GM04503 (cell line): ENCODE data around the gene OR8B12.
"Not testable (repeated sequence)": the region's sequence is repeated elsewhere in the genome, so short reads cannot be mapped to it uniquely, and the experiment has no call there.

Experiments used
- DNase-seq: peaks from one replicate; pipeline ENCODE4 v3.0.0-alpha.2; 2012; ENCODE audit warnings: low read depth

The OR8B12 gene

DNA sequence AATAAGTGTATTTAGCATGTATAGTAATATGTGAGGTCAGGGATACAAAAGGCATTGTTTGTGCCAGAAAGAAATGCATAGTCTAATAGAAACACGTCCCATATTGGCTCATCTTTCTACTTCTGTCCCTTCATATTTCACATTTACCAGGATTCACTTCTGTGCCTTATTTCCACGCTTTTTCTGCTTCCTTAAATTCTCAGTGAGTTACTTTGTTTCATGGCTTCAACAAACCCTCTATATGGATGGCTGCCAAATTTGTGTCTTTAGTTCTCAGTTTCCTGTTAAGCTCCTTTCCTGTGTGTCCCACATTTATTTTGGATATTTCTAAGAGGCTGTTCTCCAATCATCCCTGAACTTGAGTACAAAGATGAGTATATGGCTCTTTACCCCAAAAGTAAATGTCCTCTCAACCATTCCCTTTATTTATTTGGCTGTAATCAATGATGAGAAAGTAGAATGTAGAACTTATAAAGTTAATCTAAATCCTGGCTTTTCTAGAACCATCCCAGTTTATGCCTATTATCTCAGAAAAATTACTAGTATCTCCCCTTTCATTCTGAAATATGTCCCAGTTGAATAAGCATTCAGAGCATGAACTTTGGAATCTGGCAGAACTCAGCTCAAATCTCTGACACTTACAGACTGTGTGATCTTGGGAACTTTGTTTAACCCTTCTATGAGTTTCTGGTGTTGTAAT, 23.5 kb downstream of the OR8B12 start:
- DNase-seq, result no peak

DNA sequence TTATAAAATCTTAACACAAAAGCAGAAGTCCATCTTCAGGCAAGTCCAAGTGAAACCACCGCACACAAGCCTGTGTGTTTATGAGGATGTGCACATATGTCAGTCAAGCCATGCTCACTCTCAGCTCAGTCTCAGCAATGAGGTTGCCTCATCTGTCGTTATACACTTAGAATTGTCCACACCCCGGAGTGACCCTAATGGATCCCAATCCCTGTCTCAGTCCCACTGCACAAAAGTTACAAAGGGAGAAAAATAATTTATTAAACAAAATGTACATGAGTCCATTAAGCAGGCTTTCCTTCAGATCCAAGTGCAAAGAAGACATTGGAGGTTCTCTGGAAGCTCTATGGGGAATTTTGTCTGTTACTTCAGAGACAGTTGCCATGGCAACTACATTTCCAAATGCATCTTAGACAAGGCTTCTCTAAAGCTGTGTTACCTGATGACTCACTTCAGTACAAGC, 24.4 kb downstream of the OR8B12 start:
- no peak for DNase-seq

DNA sequence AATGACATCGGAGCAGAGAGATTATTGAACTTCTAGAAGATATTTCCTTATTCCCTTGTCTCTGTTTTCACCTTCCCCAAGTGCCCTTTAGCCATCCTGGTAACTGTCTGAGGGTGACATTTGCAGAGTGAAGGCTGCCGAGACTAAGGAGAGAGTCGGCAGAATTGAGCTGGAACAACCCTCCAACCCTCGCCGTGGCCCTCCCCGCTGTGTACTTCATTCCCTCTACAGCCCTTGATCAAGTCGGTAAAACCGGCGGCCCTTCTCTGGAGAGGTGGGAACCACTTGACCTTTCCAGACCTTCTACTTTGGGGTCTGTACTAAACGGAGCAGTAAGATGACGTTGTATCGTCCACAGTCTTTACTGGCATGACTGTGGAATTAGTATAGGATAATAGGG, 26.1 kb downstream of the OR8B12 start:
- DNase-seq, result no peak

DNA sequence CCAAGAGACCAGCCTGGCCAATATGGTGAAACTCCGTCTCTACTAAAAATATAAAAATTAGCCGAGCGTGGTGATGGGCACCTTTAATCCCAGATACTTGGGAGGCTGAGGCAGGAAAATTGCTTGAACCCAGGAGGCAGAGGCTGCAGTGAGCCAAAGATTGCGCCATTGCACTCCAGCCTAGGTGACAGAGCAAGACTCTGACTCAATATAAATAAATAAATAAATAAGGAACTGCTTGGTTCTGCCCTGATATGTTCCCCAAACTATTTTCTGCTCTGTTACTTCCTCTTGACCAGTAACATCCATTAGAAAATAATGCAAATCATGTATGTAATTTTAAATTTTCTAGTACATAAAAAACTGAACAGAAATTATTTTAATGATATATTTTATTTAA, 28.8 kb downstream of the OR8B12 start:
- not testable (repeated sequence) for DNase-seq

DNA sequence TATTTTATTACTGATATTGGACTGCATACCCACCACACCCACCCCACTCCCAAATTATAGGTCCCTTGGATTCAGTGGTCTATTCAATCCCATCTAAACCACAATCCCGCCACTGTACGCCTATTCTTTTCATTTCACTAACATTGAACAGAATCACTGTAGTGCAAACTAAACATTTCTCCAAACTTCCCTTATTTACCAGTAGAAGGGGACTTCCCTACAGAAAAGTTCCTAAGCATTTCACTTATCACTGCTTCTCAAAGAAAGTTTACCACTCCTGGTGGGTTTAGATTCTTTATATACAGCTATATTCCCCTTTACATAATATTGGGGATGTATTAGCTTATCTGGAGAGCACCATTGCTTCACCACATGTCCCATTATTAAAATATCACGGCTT, 29.3 kb downstream of the OR8B12 start:
- no peak for DNase-seq

DNA sequence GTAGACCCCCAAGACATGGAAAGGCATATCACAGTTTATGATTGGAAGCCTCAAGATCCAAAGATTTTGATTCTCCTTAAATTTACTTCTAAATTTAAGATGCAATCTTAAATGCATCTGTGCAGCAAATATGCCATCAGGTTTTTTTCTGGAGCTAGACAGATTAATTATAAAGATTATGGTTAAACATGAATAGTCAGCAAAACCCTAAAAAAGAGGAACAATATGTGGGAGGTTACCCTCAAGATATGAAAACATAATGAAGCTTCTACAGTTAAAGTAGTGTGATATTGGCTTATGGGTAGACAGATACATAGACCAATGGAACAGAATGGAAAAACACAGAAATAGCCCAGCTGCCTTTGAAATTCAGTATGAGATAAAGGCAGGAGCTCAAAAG, 31.7 kb downstream of the OR8B12 start:
- DNase-seq, result no peak

DNA sequence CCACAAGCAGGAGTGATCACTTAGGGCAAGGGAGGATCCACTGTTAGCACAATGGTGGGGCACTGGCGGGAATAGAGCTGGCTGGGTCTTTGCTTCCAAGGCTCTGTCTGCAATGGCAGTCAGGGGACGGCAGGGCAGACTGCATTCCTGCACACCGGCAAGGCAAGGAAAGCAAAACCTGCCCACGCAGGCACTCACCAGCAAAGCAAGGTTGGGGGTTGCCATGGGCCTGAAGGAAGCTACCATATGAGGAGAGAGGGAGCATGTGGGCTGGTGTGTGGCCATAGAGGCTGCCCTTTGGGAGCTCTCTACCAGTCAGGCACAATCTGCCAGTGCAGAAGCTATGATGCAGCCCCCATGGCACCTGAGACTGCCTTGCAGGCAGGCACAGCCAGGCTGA, 33.2 kb downstream of the OR8B12 start:
- no peak for DNase-seq

DNA sequence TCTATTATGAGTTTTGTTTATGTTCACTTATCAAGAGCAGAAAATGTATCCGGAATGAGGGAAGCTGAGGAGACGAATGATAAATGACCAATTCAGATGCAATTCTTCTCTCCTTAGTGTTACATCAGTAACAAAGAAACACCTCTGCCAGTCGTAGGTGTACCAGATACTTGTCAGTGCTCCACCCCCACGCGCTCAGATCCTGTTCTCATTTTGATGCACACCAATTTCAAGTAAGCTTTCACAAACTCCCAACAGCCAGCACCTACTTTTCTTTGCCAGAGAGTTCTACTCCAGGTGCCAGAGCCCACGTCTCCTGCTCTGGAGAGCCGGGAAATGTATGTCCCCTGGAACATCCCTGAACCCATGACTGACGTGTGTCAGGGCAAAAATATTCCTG, 43.7 kb downstream of the OR8B12 start:
- DNase-seq, result no peak

DNA sequence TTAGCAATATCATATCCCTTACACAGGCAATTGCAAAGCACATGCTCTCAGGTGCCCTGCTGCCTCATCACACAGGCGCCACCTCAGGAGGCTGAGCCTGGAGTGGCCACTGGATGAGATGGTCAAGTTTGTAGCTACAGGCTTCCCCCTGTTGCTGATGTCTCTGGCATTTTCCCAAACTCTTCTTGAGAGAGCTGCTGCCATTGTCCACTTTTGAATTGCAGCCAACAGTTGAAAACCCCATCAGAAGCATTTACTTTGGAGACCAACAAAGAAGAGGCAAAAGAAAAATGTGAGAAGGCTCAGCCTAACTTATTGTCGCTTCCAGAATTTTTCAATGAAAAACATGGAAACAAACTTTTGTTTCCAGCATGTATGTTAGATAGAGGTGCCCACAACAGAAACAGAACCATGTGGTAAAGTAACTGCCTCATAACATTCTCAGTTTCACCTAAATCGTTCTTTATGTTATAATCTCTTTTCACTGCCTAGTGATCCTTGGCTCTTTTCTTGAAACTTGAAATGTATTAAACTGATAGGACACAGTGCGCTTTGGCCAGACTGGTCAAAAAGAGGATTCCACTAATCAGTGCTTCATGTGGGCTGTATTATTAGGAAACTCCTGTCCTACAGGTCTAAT, 50.3 kb downstream of the OR8B12 start:
- no peak for DNase-seq
